Measurements from ENCODE around the gene SCGB1C1.

SCGB1C1 gene

DNA sequence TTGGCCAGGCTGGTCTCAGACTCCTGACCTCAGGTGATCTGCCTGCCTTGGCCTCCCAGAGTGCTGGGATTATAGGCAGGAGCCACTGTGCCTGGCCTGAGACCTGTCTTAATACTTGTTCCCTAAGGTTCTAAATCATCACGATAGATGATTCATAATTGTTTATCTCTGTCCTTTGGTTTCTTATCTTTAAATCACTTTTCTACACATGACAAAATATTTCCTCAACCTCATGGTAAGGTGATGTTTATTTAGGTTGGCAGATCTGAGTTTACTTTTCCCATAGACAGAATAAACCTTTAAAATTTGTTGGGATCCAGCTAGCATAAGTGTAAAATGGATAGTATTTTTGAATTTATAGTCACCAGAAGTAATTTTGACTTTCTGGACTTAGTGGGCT lies 47.4 kb downstream of the SCGB1C1 start:
- TF ChIP-seq, protein P1, sequence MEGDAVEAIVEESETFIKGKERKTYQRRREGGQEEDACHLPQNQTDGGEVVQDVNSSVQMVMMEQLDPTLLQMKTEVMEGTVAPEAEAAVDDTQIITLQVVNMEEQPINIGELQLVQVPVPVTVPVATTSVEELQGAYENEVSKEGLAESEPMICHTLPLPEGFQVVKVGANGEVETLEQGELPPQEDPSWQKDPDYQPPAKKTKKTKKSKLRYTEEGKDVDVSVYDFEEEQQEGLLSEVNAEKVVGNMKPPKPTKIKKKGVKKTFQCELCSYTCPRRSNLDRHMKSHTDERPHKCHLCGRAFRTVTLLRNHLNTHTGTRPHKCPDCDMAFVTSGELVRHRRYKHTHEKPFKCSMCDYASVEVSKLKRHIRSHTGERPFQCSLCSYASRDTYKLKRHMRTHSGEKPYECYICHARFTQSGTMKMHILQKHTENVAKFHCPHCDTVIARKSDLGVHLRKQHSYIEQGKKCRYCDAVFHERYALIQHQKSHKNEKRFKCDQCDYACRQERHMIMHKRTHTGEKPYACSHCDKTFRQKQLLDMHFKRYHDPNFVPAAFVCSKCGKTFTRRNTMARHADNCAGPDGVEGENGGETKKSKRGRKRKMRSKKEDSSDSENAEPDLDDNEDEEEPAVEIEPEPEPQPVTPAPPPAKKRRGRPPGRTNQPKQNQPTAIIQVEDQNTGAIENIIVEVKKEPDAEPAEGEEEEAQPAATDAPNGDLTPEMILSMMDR (conservative IDR thresholded peaks at IDR 0.05; ENCODE audit: low read depth, low read length), result no peak
- no peak for DNase-seq (ENCODE audit: low read depth)
- H3K4me3 ChIP-seq (ENCODE audit: low read length), result no peak overlapping the region

DNA sequence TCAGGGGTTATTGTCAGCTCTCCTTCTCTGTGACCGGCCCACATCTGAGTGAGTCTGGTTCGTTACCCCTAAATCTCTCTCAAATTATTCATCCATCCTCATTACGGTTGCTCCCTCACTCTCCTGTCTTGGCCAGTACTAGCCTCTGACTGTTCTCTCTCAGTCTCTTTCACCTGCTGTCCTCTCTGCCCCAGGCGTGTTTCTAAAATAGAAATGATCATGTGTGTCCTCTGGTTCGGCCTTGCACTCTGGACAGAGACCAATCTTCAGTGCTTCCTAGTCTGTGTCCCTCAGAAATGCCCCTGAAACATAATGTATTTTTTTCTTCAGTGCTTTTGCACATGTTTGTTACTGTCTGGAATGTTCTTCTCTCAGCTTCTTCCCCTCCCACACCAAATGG lies 48.8 kb downstream of the SCGB1C1 start:
- H3K4me3 ChIP-seq (ENCODE audit: low read length), result no peak overlapping the region
- DNase-seq (ENCODE audit: low read depth), result no peak
- TF ChIP-seq, protein P1 (conservative IDR thresholded peaks at IDR 0.05; ENCODE audit: low read depth, low read length), result no peak

Measured in retinal pigment epithelial cell (primary cell).